ENCODE data around the gene PLCB1.

The PLCB1 gene

DNA sequence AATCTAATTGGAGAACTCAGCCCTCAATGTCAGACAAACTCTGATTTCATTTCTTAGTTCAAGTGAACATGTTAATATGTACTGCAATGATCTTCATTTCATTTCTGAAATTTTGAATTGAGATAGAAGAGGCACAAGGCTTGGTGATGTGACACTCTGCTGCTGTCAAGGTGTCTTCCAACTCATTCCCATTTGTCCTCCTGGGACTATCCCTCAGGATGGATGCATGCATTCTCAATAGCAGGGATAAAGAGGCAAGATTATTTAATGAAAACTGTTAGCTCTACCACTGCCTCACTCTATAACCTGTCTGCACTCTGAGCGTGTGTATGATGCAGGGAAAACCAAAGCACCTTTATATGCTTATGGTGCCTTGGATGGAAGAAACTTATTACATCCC lies 78.7 kb downstream of the PLCB1 start:
- no peaks in the 10 kb centered on the region for H3K9me3 ChIP-seq
- TF ChIP-seq, protein P1, sequence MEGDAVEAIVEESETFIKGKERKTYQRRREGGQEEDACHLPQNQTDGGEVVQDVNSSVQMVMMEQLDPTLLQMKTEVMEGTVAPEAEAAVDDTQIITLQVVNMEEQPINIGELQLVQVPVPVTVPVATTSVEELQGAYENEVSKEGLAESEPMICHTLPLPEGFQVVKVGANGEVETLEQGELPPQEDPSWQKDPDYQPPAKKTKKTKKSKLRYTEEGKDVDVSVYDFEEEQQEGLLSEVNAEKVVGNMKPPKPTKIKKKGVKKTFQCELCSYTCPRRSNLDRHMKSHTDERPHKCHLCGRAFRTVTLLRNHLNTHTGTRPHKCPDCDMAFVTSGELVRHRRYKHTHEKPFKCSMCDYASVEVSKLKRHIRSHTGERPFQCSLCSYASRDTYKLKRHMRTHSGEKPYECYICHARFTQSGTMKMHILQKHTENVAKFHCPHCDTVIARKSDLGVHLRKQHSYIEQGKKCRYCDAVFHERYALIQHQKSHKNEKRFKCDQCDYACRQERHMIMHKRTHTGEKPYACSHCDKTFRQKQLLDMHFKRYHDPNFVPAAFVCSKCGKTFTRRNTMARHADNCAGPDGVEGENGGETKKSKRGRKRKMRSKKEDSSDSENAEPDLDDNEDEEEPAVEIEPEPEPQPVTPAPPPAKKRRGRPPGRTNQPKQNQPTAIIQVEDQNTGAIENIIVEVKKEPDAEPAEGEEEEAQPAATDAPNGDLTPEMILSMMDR (IDR thresholded peaks at IDR 0.05), result no peak
- H3K27me3 ChIP-seq, result no peaks in the 10 kb centered on the region
- H3K4me1 ChIP-seq (ENCODE audit: control insufficient read depth in 1 of 2, insufficient read depth in 1 of 2, low read depth in 1 of 2, low read length in 1 of 2), result peaks cover 10 to 17% of the 10 kb centered on the region in 2 experiments
- no peaks in the 10 kb centered on the region for H3K36me3 ChIP-seq
- no peak overlapping the region for H3K4me3 ChIP-seq (ENCODE audit: low read depth in 1 of 2, low read length in 1 of 2)
- no peak overlapping the region for H3K27ac ChIP-seq

DNA sequence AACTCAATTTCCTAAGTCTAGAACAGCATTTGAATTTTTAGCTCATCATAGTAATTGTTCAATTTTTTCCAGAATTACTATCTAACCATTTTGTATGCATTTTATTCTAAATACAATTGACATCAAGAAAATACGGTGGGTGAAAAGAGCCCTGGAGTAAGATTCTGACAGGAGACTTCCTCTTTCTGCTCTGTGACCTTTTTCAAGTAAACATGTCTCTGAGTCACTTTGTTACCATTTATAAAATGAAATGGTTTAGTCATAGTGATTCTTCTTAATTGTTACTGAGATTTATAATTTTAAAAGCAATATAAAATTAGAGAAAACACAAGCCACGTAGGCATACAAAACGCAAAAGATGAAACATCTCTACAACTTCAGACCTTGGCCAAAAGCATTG lies 80.2 kb downstream of the PLCB1 start:
- H3K27me3 ChIP-seq, result no peaks in the 10 kb centered on the region
- H3K36me3 ChIP-seq, result no peaks in the 10 kb centered on the region
- H3K4me1 ChIP-seq (ENCODE audit: control insufficient read depth in 1 of 2, insufficient read depth in 1 of 2, low read depth in 1 of 2, low read length in 1 of 2), result peaks cover 10 to 17% of the 10 kb centered on the region in 2 experiments
- TF ChIP-seq, protein P1 (IDR thresholded peaks at IDR 0.05), result no peak
- no peak overlapping the region for H3K27ac ChIP-seq
- no peak overlapping the region for H3K4me3 ChIP-seq (ENCODE audit: low read depth in 1 of 2, low read length in 1 of 2)
- no peaks in the 10 kb centered on the region for H3K9me3 ChIP-seq

DNA sequence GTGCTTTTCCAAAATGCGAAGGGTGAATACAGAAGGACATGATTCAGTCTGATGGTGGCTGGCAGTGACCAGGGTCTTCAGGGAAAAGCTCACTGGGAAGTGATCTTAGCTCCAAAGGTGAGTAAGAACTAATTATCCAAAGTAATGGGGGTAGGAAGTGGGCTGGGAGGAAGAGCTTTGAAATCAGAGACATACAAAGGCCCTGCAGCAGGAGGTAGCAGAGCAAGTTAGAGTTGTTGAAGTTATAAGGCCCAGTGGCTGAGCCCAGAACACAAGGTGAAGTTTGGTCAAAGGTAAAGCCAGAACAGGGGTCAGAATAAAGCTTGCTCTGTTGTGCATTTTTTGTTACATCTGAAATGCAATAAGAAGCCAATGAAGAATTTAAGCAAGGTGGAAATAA lies 81.2 kb downstream of the PLCB1 start:
- TF ChIP-seq, protein P1 (IDR thresholded peaks at IDR 0.05), result no peak
- no peaks in the 10 kb centered on the region for H3K36me3 ChIP-seq
- no peak overlapping the region for H3K4me3 ChIP-seq (ENCODE audit: low read depth in 1 of 2, low read length in 1 of 2)
- H3K27me3 ChIP-seq, result no peaks in the 10 kb centered on the region
- peak overlapping the region; percentile 58 for H3K27ac ChIP-seq
- no peaks in the 10 kb centered on the region for H3K9me3 ChIP-seq
- H3K4me1 ChIP-seq (ENCODE audit: control insufficient read depth in 1 of 2, insufficient read depth in 1 of 2, low read depth in 1 of 2, low read length in 1 of 2), result peaks cover 10 to 17% of the 10 kb centered on the region in 2 experiments

DNA sequence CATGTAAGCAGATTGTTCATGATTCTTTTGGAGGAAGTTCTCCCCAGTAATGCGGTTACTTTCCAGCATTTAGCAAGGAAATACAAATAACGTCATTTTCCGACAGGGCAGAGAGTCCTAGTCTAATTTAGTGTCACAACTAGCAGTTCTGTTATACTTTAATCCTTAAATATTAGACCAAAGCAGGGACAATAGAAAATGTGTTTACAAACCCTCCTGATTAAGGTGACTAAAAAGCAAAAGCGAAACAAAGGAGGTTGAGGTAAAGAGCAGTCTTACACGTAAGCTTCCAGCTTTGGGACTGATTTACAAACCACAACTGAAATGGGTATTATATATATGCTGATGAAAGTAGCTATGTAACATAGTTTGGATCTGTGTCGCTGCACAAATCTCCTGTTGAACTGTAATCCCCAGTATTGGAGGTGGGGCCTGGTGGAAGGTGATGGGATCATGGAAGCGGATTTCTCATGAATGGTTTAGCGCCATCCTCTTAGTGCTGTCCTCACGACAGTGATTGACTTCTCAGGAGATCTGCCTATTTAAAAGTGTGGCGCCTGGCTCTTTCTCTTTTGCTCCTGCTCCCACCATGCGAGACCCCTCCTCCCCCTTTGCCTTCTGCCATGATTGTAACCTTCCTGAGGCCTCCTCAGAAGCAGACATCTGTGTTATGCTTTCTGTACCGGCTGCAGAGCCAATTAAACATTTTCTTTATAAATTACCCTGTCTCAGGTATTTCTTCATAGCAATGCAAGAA lies 81.9 kb downstream of the PLCB1 start:
- Histone ChIP-seq H3K4me3 (ENCODE audit: low read depth in 1 of 2, low read length in 1 of 2) (peak overlapping the region; percentile 2 to 42), H3K27me3 (no peaks in the 10 kb centered on the region), H3K4me1 (ENCODE audit: control insufficient read depth in 1 of 2, insufficient read depth in 1 of 2, low read depth in 1 of 2, low read length in 1 of 2) (peaks cover 10 to 17% of the 10 kb centered on the region in 2 experiments), H3K36me3 (no peaks in the 10 kb centered on the region), H3K27ac (peak overlapping the region; percentile 58), H3K9me3 (no peaks in the 10 kb centered on the region)
- TF ChIP-seq, protein P1 (IDR thresholded peaks at IDR 0.05), result no peak

DNA sequence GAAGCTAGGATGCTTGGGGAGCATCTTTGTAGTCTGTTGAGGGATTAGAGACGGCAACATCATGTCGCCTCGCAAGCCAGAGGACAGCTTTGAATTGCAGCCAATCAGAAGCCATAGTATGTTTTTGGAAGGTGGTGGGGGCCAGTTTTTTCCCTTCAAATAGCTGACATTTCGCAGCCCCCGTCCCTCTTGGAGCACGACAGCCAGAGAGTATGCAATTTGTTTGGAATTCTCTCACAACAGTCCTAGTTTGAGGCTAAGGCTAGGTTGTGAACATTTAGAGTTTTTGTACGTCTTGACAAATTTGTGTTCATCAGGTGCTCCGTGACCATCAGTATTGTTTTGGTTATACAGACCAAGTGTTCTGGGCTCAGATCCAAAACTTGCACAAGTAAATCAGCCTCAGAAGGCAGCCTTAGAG lies 83.3 kb downstream of the PLCB1 start:
- Histone ChIP-seq H3K27ac (no peak overlapping the region), H3K36me3 (no peaks in the 10 kb centered on the region), H3K27me3 (no peaks in the 10 kb centered on the region), H3K4me1 (ENCODE audit: control insufficient read depth in 1 of 2, insufficient read depth in 1 of 2, low read depth in 1 of 2, low read length in 1 of 2) (peaks cover 10 to 17% of the 10 kb centered on the region in 2 experiments), H3K4me3 (ENCODE audit: low read depth in 1 of 2, low read length in 1 of 2) (no peak overlapping the region), H3K9me3 (no peaks in the 10 kb centered on the region)
- TF ChIP-seq, protein P1 (IDR thresholded peaks at IDR 0.05), result no peak

Data from neutrophil (primary cell).